Body of pancreas (tissue), 4 donors: ENCODE results near the gene IL6ST.

Source experiments
- CTCF ChIP-seq, 7 experiments: fragments of 450-650 bp in 4 of 7; fragments of 200-600 bp in 3 of 7; sonication (generic) in 3 of 7; IDR thresholded peaks; one replicate each; pipeline ENCODE4 v1.5.1; 2016 to 2019; ENCODE audit warnings: antibody characterized with exemption in 7 of 7
- POLR2A ChIP-seq, 3 donors: fragments of 450-650 bp; IDR thresholded peaks; one replicate each; pipeline ENCODE4 v1.6.1; 2016; ENCODE audit warnings: antibody characterized with exemption in 3 of 3, mild to moderate bottlenecking in 2 of 3

DNA sequence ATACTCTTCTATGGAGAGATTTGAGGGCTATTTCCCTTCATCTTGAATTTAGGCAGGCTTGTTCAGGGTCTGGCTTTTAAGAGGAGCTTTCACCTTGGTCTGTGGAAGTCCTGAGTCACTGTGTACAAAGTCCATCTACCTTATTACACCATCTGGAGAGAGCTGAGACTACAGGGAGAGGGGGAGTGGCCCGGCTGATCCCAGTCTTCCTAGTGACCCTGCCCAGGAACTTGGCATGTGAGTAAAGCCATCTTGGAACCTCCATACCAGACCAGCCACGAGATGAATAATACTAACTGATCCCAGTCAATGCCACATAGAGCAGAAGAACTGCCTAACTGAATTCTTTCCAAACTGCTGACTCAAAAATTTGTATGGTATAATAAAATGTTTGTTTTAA is 8.4 kb upstream of the IL6ST start:
- TF ChIP-seq CTCF (IDR thresholded peaks at IDR 0.05) = no peak
- no peak for TF ChIP-seq POLR2A (IDR thresholded peaks at IDR 0.05)
